ENCODE measurements around the gene CFAP20DC. TPM values are rescaled to one million over a fixed set of nuclear protein-coding genes. Genes with fewer than 3 reads are reported as not detected.

Gene CFAP20DC
- total RNA-seq, 4 donors from 2014 or later = 0.38 to 2.7 (median 1.3) TPM; not detected in 1

- TF ChIP-seq CTCF (IDR thresholded peaks at IDR 0.05; ENCODE audit: low read depth) = no peak
Observed at GRCh38 chr3:58693940-58694850, 355.6 kb downstream of the CFAP20DC start.

- no peak for TF ChIP-seq CTCF (IDR thresholded peaks at IDR 0.05; ENCODE audit: low read depth)
Observed at GRCh38 chr3:58692484-58692883, 357.3 kb downstream of the CFAP20DC start.

Measured in subcutaneous adipose tissue (tissue), 4 donors.